Activated T-cell treated with anti-CD3 and anti-CD28 coated beads, Interleukin-2, amount 50 U/mL, for 72 hours (primary cell): ENCODE results near the gene MYL12B. TPM values are rescaled to one million over a fixed set of nuclear protein-coding genes. Genes with fewer than 3 reads are reported as not detected.
"Not testable (repeated sequence)": the region's sequence is repeated elsewhere in the genome, so short reads cannot be mapped to it uniquely, and the experiment has no call there.

ENCODE experiments used
- ATAC-seq, 2 donors: fragments of 150-1000 bp; cut with Tn5 transposase; replicated peaks in 1 of 2; 2 replicates each; pipeline ENCODE4 v1.10.0; 2021; ENCODE audit warnings: moderate library complexity in 2 of 2, mild to moderate bottlenecking in 1 of 2
- DNase-seq, 2 donors: peaks; one replicate each; pipeline ENCODE4 v3.0.0; 2021 to 2022; ENCODE audit warnings: mixed read lengths in 1 of 2
- H3K27ac Mint-ChIP-seq: one replicate; pipeline ENCODE4 v1.8.0; 2022; ENCODE audit warnings: mild to moderate bottlenecking, moderate library complexity, mixed read lengths
- H3K27me3 Mint-ChIP-seq: one replicate; pipeline ENCODE4 v1.8.0; 2022; ENCODE audit warnings: low read depth, mixed read lengths
- H3K36me3 Mint-ChIP-seq, 2 donors: one replicate each; pipeline ENCODE4 v1.8.0; 2022; ENCODE audit warnings: mixed read lengths in 2 of 2, mild to moderate bottlenecking in 1 of 2; ENCODE audit not compliant: insufficient read depth in 2 of 2
- H3K4me1 Mint-ChIP-seq: one replicate; pipeline ENCODE4 v1.8.0; 2022; ENCODE audit warnings: low read depth, mixed read lengths
- H3K4me3 Mint-ChIP-seq, 2 donors: one replicate each; pipeline ENCODE4 v1.8.0; 2022; ENCODE audit warnings: mild to moderate bottlenecking in 2 of 2, mixed read lengths in 2 of 2, moderate library complexity in 2 of 2
- H3K9me3 Mint-ChIP-seq, 2 donors: one replicate each; pipeline ENCODE4 v1.8.0; 2022; ENCODE audit warnings: mixed read lengths in 2 of 2
- total RNA-seq, 2 donors: library from RNA; stranded (reverse); gene quantifications; one replicate each; pipeline ENCODE4 v1.2.3, GENCODE V29; 2022

Gene MYL12B
- total RNA-seq, 2 donors from 2014 or later = 235 to 276 TPM

DNA sequence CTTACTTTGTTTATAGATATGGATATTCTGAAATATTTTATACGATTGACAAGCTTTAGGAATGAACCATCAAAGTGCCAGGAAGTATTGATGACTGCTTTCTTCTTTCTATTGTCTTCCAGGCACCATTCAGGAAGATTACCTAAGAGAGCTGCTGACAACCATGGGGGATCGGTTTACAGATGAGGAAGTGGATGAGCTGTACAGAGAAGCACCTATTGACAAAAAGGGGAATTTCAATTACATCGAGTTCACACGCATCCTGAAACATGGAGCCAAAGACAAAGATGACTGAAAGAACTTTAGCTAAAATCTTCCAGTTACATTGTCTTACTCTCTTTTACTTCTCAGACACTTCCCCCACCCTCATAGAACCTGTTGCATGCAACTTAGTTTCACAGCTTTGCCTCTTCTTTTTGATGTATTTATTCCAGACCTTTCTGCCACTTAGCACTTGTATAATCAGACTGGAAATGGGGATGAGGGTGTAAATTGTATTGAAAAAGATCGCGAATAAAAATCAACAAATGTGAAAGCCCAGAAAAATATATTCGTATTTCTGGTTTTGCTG is 15.8 kb downstream of the MYL12B start:
- not testable (repeated sequence) for H3K27me3 Mint-ChIP-seq, H3K9me3 Mint-ChIP-seq, DNase-seq
- peak in 1 of 2 donors; percentile 51 for ATAC-seq
- Mint-ChIP-seq H3K4me1 (peaks cover 24% of the 10 kb centered on the region), H3K4me3 (peak overlapping the region in 1 of 2 donors; percentile 18), H3K27ac (peak overlapping the region; percentile 73), H3K36me3 (peaks cover 4 to 20% of the 10 kb centered on the region in 2 donors)

- H3K27ac Mint-ChIP-seq = peak overlapping the region; percentile 26
- H3K9me3 Mint-ChIP-seq = no peaks in the 10 kb centered on the region
- ATAC-seq = no peak
- peaks cover 18% of the 10 kb centered on the region for H3K4me1 Mint-ChIP-seq
- no peak for DNase-seq
- no peaks in the 10 kb centered on the region for H3K27me3 Mint-ChIP-seq
- H3K4me3 Mint-ChIP-seq = no peak overlapping the region
- H3K36me3 Mint-ChIP-seq = peaks cover 4 to 12% of the 10 kb centered on the region in 2 donors
These were observed 17.6 kb downstream of the MYL12B start for GRCh38 chr18:3279201-3280185.

DNA sequence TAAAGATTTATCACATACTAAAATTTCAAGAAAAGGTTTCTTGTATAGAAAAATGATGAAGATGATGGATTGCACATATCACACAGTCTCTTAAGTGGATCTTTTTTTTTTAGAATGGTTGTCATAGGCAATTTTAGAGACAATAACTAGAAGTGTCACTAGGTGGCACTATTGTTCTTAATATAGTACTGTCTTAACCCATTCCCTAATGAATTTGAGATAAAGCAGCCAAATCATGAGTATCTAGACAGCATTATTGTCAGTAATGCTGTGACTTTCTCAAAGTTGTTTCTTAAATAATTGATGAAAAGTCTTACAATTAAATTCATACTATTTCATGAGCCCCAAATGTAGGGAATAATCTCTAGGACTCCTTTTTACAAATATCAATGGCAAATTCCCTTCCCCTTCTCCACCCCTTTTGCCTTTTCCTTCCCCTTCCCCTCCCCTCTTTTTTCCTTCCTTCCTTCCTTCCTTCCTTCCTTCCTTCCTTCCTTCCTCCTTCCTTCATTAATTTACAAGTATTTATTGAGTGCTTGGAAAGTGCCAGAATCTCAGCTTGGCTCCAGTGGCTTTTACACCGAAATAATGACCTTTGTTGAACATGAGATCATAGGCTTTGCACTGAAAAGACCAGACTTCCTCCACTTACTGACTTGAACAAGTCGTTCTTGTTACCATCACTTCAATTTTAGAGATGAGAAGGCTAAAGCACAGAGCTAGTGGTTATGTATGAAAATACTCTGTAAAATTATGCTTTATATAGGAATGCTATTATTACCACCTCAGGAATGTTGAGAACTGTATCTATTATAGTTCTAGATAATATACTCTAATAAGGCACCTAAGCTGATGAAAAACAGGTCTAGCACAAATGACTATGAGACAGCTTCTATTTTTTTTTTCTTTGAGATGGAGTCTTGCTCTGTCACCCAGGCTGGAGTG is 19.8 kb downstream of the MYL12B start:
- Mint-ChIP-seq H3K4me1 (peaks cover 18% of the 10 kb centered on the region), H3K36me3 (peaks cover 4 to 8% of the 10 kb centered on the region in 2 donors), H3K9me3 (no peaks in the 10 kb centered on the region), H3K27me3 (no peaks in the 10 kb centered on the region), H3K4me3 (no peak overlapping the region), H3K27ac (no peak overlapping the region)
- DNase-seq (peak in 1 of 2 donors; percentile 27), ATAC-seq (peak; percentile 82 to 84)

- H3K4me1 Mint-ChIP-seq = peaks cover 12% of the 10 kb centered on the region
- DNase-seq (no peak), ATAC-seq (no peak)
- H3K36me3 Mint-ChIP-seq = no peaks in the 10 kb centered on the region
- H3K27me3 Mint-ChIP-seq = no peaks in the 10 kb centered on the region
- H3K27ac Mint-ChIP-seq = no peak overlapping the region
- H3K9me3 Mint-ChIP-seq = no peaks in the 10 kb centered on the region
- no peak overlapping the region for H3K4me3 Mint-ChIP-seq
These were observed 21.4 kb downstream of the MYL12B start for GRCh38 chr18:3283253-3283863.

DNA sequence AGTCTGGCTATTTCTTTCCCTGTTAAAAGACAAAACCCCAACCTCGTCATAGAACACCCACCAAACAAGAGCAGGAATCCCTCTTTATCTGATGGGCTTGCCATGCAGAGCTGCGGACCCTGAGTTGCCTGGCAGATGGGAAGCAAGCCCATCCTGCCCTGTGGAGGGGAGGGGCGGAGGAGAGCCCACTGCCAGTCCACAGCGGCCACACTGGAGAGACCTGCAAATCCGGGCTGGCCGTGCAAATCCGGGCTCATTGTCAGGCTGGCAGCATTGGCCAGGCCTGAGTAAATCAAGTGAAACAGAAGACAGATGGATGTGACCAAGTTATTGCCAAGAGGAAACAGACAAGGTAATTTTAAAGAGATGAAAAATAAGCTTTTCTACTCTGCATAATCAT is 22.0 kb downstream of the MYL12B start:
- Mint-ChIP-seq H3K9me3 (no peaks in the 10 kb centered on the region), H3K27ac (no peak overlapping the region), H3K4me1 (peaks cover 12% of the 10 kb centered on the region), H3K4me3 (no peak overlapping the region), H3K36me3 (no peaks in the 10 kb centered on the region), H3K27me3 (no peaks in the 10 kb centered on the region)
- no peak for ATAC-seq
- DNase-seq = no peak

GRCh38 chr18:3284501-3284900 is 22.6 kb downstream of the MYL12B start:
- no peaks in the 10 kb centered on the region for H3K9me3 Mint-ChIP-seq
- no peak overlapping the region for H3K4me3 Mint-ChIP-seq
- no peak for DNase-seq
- no peaks in the 10 kb centered on the region for H3K27me3 Mint-ChIP-seq
- no peak overlapping the region for H3K27ac Mint-ChIP-seq
- no peaks in the 10 kb centered on the region for H3K36me3 Mint-ChIP-seq
- peaks cover 6% of the 10 kb centered on the region for H3K4me1 Mint-ChIP-seq
- no peak for ATAC-seq

- peaks cover 4 to 6% of the 10 kb centered on the region in 2 donors for H3K9me3 Mint-ChIP-seq
- ATAC-seq (no peak), DNase-seq (no peak)
- peaks cover 0 to 2% of the 10 kb centered on the region in 2 donors for H3K36me3 Mint-ChIP-seq
- H3K4me1 Mint-ChIP-seq = peaks cover 6% of the 10 kb centered on the region
- no peak overlapping the region for H3K27ac Mint-ChIP-seq
- no peak overlapping the region for H3K4me3 Mint-ChIP-seq
- no peaks in the 10 kb centered on the region for H3K27me3 Mint-ChIP-seq
These were observed 24.2 kb downstream of the MYL12B start for GRCh38 chr18:3286159-3286558.

- no peak overlapping the region for H3K4me3 Mint-ChIP-seq
- no peak for DNase-seq
- peaks cover 8 to 9% of the 10 kb centered on the region in 2 donors for H3K9me3 Mint-ChIP-seq
- H3K4me1 Mint-ChIP-seq = peaks cover 5% of the 10 kb centered on the region
- peaks cover 4 to 8% of the 10 kb centered on the region in 2 donors for H3K36me3 Mint-ChIP-seq
- H3K27me3 Mint-ChIP-seq = no peaks in the 10 kb centered on the region
- ATAC-seq = no peak
- no peak overlapping the region for H3K27ac Mint-ChIP-seq
These were observed 31.4 kb downstream of the MYL12B start for GRCh38 chr18:3293196-3293951.

DNA sequence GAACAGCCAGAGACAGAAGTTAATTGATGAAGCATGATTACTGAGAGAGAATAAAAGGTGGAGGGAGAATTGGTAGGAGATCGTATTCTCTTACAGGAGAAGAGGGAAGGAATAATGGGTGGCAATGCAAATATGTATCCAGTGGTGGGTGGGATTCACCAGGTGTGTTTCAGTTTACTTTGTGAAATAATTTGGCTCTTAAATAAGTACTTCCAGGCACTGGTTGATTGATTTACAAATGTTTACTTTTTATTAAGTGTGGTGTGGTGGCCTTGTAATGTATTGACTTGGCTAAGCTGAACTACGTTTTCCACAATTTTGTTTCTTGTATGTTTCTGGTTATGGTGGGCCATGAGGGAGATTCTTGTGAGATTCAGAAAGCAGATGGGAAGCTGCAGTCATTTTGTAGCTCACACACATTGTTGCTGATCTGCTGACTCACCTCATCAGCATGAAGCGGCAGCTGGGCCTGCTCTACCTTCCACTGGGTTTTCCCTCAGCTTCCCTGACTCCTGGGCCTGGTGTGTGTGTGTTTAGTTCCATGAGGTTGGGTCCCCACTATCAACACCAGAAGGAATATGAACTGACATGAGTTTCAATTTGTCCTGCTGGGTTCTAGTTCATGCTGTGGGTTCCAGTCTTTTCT is 32.6 kb downstream of the MYL12B start:
- no peak for ATAC-seq
- H3K27ac Mint-ChIP-seq = no peak overlapping the region
- peaks cover 5% of the 10 kb centered on the region for H3K4me1 Mint-ChIP-seq
- peaks cover 4 to 8% of the 10 kb centered on the region in 2 donors for H3K36me3 Mint-ChIP-seq
- H3K9me3 Mint-ChIP-seq = peaks cover 8 to 9% of the 10 kb centered on the region in 2 donors
- H3K27me3 Mint-ChIP-seq = peaks cover 11% of the 10 kb centered on the region
- no peak overlapping the region for H3K4me3 Mint-ChIP-seq
- DNase-seq = no peak

DNA sequence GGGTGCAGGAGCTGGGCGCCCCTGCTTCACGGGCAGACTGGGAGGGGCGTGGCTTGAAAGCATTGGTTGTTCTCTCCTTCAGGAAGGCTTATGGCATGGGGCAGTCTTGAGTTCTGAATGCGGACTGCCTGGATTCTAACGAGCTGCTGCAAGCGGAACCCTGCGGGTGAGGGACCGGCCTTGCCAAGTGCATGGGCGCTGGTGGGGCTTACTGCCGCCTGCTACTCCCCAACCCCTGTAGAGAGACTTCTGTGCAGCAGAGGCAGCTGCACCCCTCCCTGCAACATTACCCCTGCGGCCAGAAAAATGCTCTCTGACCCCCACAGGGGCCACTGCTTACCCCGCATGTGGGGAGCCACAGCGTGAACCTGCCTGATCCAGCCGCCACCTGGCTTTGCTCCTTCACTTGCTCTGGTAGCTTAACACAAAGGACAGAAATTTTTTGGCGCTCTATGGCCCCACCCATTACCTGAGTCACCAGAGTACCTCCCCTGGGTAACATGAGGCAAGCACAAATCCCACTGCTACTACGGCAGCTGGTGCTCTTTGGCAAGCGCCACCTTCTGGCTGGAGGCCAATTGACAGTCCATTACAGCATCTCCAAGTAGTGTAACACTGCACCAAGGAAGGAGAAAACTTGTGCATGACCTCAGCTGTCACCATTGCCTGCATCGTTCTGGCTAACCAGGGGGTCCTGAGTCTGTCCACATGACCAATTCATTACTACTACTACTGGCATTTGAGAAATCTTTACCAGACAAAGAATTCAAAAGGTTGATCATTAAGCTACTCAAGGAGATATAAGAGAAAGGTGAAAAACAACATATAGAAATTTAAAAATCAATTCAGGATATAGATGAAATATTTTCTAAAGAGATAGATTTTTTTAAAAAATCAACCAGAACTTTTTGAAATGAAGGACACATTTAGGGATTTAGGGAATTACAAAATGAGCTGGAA is 35.4 kb downstream of the MYL12B start:
- Mint-ChIP-seq H3K27me3 (peaks cover 39% of the 10 kb centered on the region), H3K36me3 (peaks cover 2 to 4% of the 10 kb centered on the region in 2 donors), H3K4me3 (peak overlapping the region; percentile 91 to 95), H3K27ac (peak overlapping the region; percentile 35), H3K9me3 (peaks cover 0 to 2% of the 10 kb centered on the region in 2 donors), H3K4me1 (peaks cover 5% of the 10 kb centered on the region)
- DNase-seq (peak; percentile 92 to 94), ATAC-seq (peak; percentile 97 to 98)

- Mint-ChIP-seq H3K27me3 (peaks cover 30% of the 10 kb centered on the region), H3K9me3 (peaks cover 0 to under 1% of the 10 kb centered on the region in 2 donors), H3K4me1 (peaks cover 22% of the 10 kb centered on the region), H3K36me3 (peaks cover 1% of the 10 kb centered on the region in 2 donors), H3K4me3 (peak overlapping the region; percentile 5 to 90), H3K27ac (peak overlapping the region; percentile 97)
- ATAC-seq (peak; percentile 3 to 8), DNase-seq (no peak)
These were observed 42.9 kb downstream of the MYL12B start for GRCh38 chr18:3304832-3305231.
